ENCODE data around the gene PPP3R2.

Gene PPP3R2

GRCh38 chr9:101585740-101586139 is 9.0 kb downstream of the PPP3R2 start:
- H3K27me3 ChIP-seq (ENCODE audit: insufficient read depth, poor library complexity, severe bottlenecking), result no peaks in the 10 kb centered on the region
- H3K4me3 ChIP-seq (replicated peaks; ENCODE audit: insufficient read depth, low read length), result no peak overlapping the region
- H3K27ac ChIP-seq (replicated peaks), result peak overlapping the region; percentile 40
- peak; percentile 47 to 74 for DNase-seq (ENCODE audit: low read depth in 1 of 2, low spot score in 1 of 2)
- TF ChIP-seq SPI1 (IDR thresholded peaks at IDR 0.05; ENCODE audit: borderline replicate concordance, low read depth) (peak; percentile 48; the same call in 1 of the 2 replicates), GABPA (IDR thresholded peaks at IDR 0.05; ENCODE audit: low read depth) (no peak)

- Histone ChIP-seq H3K27me3 (ENCODE audit: insufficient read depth, poor library complexity, severe bottlenecking) (no peaks in the 10 kb centered on the region), H3K27ac (replicated peaks) (no peak overlapping the region), H3K4me3 (replicated peaks; ENCODE audit: insufficient read depth, low read length) (no peak overlapping the region)
- no peak for TF ChIP-seq CTCF (IDR thresholded peaks at IDR 0.05; ENCODE audit: insufficient read depth, low read length)
- TF ChIP-seq GABPA (IDR thresholded peaks at IDR 0.05; ENCODE audit: low read depth), result no peak
- TF ChIP-seq REST (IDR thresholded peaks at IDR 0.05; ENCODE audit: insufficient replicate concordance, low read depth), result no peak
- TF ChIP-seq POLR2AphosphoS5 (IDR thresholded peaks at IDR 0.05; ENCODE audit: low read depth), result no peak
- TF ChIP-seq SPI1 (IDR thresholded peaks at IDR 0.05; ENCODE audit: borderline replicate concordance, low read depth), result no peak
- no peak for DNase-seq (ENCODE audit: low read depth in 1 of 2, low spot score in 1 of 2)
Measured at GRCh38 chr9:101582553-101582952, 12.2 kb downstream of the PPP3R2 start.

- Histone ChIP-seq H3K4me3 (replicated peaks; ENCODE audit: insufficient read depth, low read length) (no peak overlapping the region), H3K27me3 (ENCODE audit: insufficient read depth, poor library complexity, severe bottlenecking) (no peaks in the 10 kb centered on the region), H3K27ac (replicated peaks) (no peak overlapping the region)
- no peak for TF ChIP-seq CTCF (IDR thresholded peaks at IDR 0.05; ENCODE audit: insufficient read depth, low read length)
- TF ChIP-seq SPI1 (IDR thresholded peaks at IDR 0.05; ENCODE audit: borderline replicate concordance, low read depth), result peak; percentile 37; the same call in 1 of the 2 replicates
- no peak for TF ChIP-seq POLR2AphosphoS5 (IDR thresholded peaks at IDR 0.05; ENCODE audit: low read depth)
- peak; percentile 54 to 57 for DNase-seq (ENCODE audit: low read depth in 1 of 2, low spot score in 1 of 2)
Measured at GRCh38 chr9:101579711-101580545, 14.8 kb downstream of the PPP3R2 start.

GRCh38 chr9:101578378-101578777 is 16.4 kb downstream of the PPP3R2 start:
- Histone ChIP-seq H3K27me3 (ENCODE audit: insufficient read depth, poor library complexity, severe bottlenecking) (no peaks in the 10 kb centered on the region), H3K27ac (replicated peaks) (no peak overlapping the region), H3K4me3 (replicated peaks; ENCODE audit: insufficient read depth, low read length) (no peak overlapping the region)
- TF ChIP-seq GABPA (IDR thresholded peaks at IDR 0.05; ENCODE audit: low read depth) (no peak), SPI1 (IDR thresholded peaks at IDR 0.05; ENCODE audit: borderline replicate concordance, low read depth) (no peak), POLR2AphosphoS5 (IDR thresholded peaks at IDR 0.05; ENCODE audit: low read depth) (no peak), CTCF (IDR thresholded peaks at IDR 0.05; ENCODE audit: insufficient read depth, low read length) (no peak), REST (IDR thresholded peaks at IDR 0.05; ENCODE audit: insufficient replicate concordance, low read depth) (no peak)
- DNase-seq (ENCODE audit: low read depth in 1 of 2, low spot score in 1 of 2), result no peak
